ENCODE results near the gene AMT. TPM values are rescaled to one million over a fixed set of nuclear protein-coding genes. Genes with fewer than 3 reads are reported as not detected.

Gene AMT
- total RNA-seq, 1 donor from 2014 or later, result 0.79 TPM

- FAIRE-seq, result no peak
- TF ChIP-seq CTCF (IDR thresholded peaks at IDR 0.05; ENCODE audit: insufficient read depth, low read length, severe bottlenecking), result no peak
- peaks cover 2% of the 10 kb centered on the region for H3K36me3 ChIP-seq (ENCODE audit: control insufficient read depth, insufficient read depth, low read length)
- peak; percentile 74 for DNase-seq (ENCODE audit: low read depth)
- no peak overlapping the region for H3K4me3 ChIP-seq (ENCODE audit: low read depth, low read length)
- no peaks in the 10 kb centered on the region for H3K27me3 ChIP-seq (ENCODE audit: control insufficient read depth, insufficient read depth, low read length)
These were observed 33.9 kb downstream of the AMT start for GRCh38 chr3:49388289-49388820.

GRCh38 chr3:49387721-49388120 is 34.6 kb downstream of the AMT start:
- DNase-seq (ENCODE audit: low read depth), result peak; percentile 87
- Histone ChIP-seq H3K36me3 (ENCODE audit: control insufficient read depth, insufficient read depth, low read length) (peaks cover 2% of the 10 kb centered on the region), H3K4me3 (ENCODE audit: low read depth, low read length) (no peak overlapping the region), H3K27me3 (ENCODE audit: control insufficient read depth, insufficient read depth, low read length) (no peaks in the 10 kb centered on the region)
- no peak for FAIRE-seq
- no peak for TF ChIP-seq CTCF (IDR thresholded peaks at IDR 0.05; ENCODE audit: insufficient read depth, low read length, severe bottlenecking)

- DNase-seq (ENCODE audit: low read depth) (no peak), FAIRE-seq (no peak)
- no peaks in the 10 kb centered on the region for H3K27me3 ChIP-seq (ENCODE audit: control insufficient read depth, insufficient read depth, low read length)
- no peak for TF ChIP-seq CTCF (IDR thresholded peaks at IDR 0.05; ENCODE audit: insufficient read depth, low read length, severe bottlenecking)
- H3K4me3 ChIP-seq (ENCODE audit: low read depth, low read length), result no peak overlapping the region
- peaks cover 4% of the 10 kb centered on the region for H3K36me3 ChIP-seq (ENCODE audit: control insufficient read depth, insufficient read depth, low read length)
These were observed 36.1 kb downstream of the AMT start for GRCh38 chr3:49386056-49386756.

- Histone ChIP-seq H3K27me3 (ENCODE audit: control insufficient read depth, insufficient read depth, low read length) (no peaks in the 10 kb centered on the region), H3K36me3 (ENCODE audit: control insufficient read depth, insufficient read depth, low read length) (peaks cover 4% of the 10 kb centered on the region), H3K4me3 (ENCODE audit: low read depth, low read length) (no peak overlapping the region)
- FAIRE-seq (no peak), DNase-seq (ENCODE audit: low read depth) (no peak)
- no peak for TF ChIP-seq CTCF (IDR thresholded peaks at IDR 0.05; ENCODE audit: insufficient read depth, low read length, severe bottlenecking)
These were observed 36.7 kb downstream of the AMT start for GRCh38 chr3:49385617-49386016.

GRCh38 chr3:49383387-49383786 is 38.9 kb downstream of the AMT start:
- H3K27me3 ChIP-seq (ENCODE audit: control insufficient read depth, insufficient read depth, low read length), result no peaks in the 10 kb centered on the region
- no peak overlapping the region for H3K4me3 ChIP-seq (ENCODE audit: low read depth, low read length)
- no peak for FAIRE-seq
- no peak for TF ChIP-seq CTCF (IDR thresholded peaks at IDR 0.05; ENCODE audit: insufficient read depth, low read length, severe bottlenecking)
- no peak for DNase-seq (ENCODE audit: low read depth)
- H3K36me3 ChIP-seq (ENCODE audit: control insufficient read depth, insufficient read depth, low read length), result peaks cover 2% of the 10 kb centered on the region

Measured in bronchial epithelial cell (primary cell).